DOHH2 (cell line): ENCODE results near the gene SIRT3.

Experiments used
- CTCF ChIP-seq: fragments of 200-600 bp; sonication (generic); IDR thresholded peaks from one replicate; pipeline ENCODE4 v1.5.1; 2014; ENCODE audit warnings: antibody characterized with exemption, mild to moderate bottlenecking, low read depth, low read length; ENCODE audit not compliant: poor library complexity, severe bottlenecking
- EZH2phosphoT487 ChIP-seq: fragments of 200-600 bp; sonication (generic); IDR thresholded peaks from 2 replicates; pipeline ENCODE4 v1.6.1; 2017; ENCODE audit warnings: borderline replicate concordance, mild to moderate bottlenecking, antibody characterized with exemption, low read length, moderate library complexity, mixed read lengths

DNA sequence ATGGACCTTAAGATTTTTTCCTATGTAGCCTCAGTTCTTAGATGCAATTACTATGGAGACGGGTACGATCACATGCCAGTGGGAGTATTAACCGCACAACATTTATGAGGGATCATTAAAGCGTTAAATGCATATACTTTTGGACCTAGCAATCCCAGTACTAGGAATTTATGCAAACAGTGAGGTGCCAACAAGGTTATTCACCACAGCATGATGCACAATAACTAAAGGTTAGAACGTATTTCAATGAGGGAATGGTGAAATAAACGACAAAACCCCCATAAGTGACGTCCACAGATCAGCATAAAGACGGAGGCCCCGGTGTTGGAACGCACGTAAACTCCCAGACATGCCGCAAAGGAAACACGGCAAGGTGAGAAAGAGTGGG lies 539 bp downstream of the SIRT3 start:
- TF ChIP-seq CTCF, result no peak
- no peak for TF ChIP-seq EZH2phosphoT487
